Mucosa of descending colon (tissue), 3 donors: ENCODE results near the gene INIP. TPM values are rescaled to one million over a fixed set of nuclear protein-coding genes. Genes with fewer than 3 reads are reported as not detected.

ENCODE experiments used
- total RNA-seq, 3 donors: library from RNA; stranded (reverse); fragmentation: NEBNext Ultra II Directional in 2 of 3; extraction: Animal tissue kit (Norgen Biotek cat#: 25700) in 2 of 3; gene quantifications; one replicate each; pipeline versions ENCODE4 v1.2.1 to v1.2.4, GENCODE V29; 2021 to 2023
- donor health status: DM: no; HTN: no; CAD: no; lungs with moderate emphysema.
- donor health status: DM: no; HTN: no; CAD: no.
- donor health status: DM: no; HTN: yes; CAD: no.

Gene INIP
- total RNA-seq, 3 donors from 2014 or later = 25.6 to 36.4 (median 30.6) TPM

Other genes starting within 250 kb of the INIP start
- gene KIAA1958, start 231.3 kb downstream of the INIP start, total RNA-seq = 10 to 100 TPM in 1 of 3 donors, 1 to 10 TPM in 2; 7.4 to 12.7 (median 9.3) TPM
- 10 to 100 TPM; 19.0 to 38.6 (median 34.8) TPM for gene SNX30, start 32.6 kb upstream of the INIP start, total RNA-seq
- under 1 TPM in 1 of 3 donors, not detected in 2; 0.16 TPM for gene SLC46A2, start 172.8 kb upstream of the INIP start, total RNA-seq